AG09309 (cell line): ENCODE data around the gene PSME3IP1.

Experiments
- DNase-seq: peaks from one replicate; pipeline ENCODE4 v3.0.0-alpha.2; 2010; ENCODE audit warnings: low read depth
- H3K4me3 ChIP-seq: 2 replicates; pipeline ENCODE4 v1.5.1; 2011; ENCODE audit warnings: mild to moderate bottlenecking, low read depth, low read length, moderate library complexity; ENCODE audit not compliant: control insufficient read depth
- TF ChIP-seq, protein P1 (sequence below): IDR thresholded peaks from 2 replicates; pipeline ENCODE4 v1.5.1; 2011; ENCODE audit warnings: mild to moderate bottlenecking, low read depth, low read length, inconsistent platforms; ENCODE audit not compliant: insufficient read depth, control insufficient read depth; ENCODE audit errors: missing control alignments

Gene PSME3IP1

DNA sequence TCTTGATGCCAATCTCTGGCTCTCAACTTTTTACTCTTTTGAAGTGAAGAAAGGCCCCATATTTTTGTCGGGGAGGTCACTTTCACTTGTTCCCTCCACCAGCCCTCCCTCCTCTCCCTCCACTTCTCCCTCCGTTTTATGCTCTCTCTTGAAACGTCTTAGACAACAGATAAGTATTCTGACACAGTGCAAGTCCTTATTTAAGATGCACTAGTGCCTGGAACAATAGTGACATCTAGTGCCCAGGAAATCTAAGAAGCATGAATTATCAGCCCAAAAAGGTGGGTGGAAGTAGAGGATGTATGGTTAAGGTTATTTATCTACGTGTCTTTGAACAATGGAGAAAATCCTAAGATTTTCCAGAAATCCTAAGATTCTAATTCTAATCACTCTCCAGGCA, 17.9 kb downstream of the PSME3IP1 start:
- peak; percentile 46 for DNase-seq
- no peak overlapping the region for H3K4me3 ChIP-seq
- TF ChIP-seq, protein P1, sequence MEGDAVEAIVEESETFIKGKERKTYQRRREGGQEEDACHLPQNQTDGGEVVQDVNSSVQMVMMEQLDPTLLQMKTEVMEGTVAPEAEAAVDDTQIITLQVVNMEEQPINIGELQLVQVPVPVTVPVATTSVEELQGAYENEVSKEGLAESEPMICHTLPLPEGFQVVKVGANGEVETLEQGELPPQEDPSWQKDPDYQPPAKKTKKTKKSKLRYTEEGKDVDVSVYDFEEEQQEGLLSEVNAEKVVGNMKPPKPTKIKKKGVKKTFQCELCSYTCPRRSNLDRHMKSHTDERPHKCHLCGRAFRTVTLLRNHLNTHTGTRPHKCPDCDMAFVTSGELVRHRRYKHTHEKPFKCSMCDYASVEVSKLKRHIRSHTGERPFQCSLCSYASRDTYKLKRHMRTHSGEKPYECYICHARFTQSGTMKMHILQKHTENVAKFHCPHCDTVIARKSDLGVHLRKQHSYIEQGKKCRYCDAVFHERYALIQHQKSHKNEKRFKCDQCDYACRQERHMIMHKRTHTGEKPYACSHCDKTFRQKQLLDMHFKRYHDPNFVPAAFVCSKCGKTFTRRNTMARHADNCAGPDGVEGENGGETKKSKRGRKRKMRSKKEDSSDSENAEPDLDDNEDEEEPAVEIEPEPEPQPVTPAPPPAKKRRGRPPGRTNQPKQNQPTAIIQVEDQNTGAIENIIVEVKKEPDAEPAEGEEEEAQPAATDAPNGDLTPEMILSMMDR = peak; percentile 75

DNA sequence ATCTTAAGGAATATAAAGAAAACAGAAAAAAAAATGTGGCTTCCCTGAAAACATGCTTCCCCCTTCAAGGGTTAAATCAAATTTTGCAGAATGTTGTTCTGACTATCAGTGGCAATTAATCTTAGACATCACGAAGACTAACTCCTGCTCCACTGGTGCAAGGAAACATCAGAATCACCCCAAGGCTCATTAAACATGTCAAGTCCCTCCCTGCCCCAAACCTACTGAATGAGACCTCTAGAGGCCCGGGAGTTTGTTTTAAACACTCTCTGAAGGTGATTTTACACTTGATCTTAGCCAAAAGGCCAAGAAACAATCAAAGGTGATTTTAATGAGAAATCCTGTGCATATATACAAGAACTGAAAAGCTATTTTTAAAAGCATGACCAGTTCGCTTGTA, 18.3 kb downstream of the PSME3IP1 start:
- TF ChIP-seq, protein P1 = no peak
- H3K4me3 ChIP-seq = no peak overlapping the region
- DNase-seq = no peak

DNA sequence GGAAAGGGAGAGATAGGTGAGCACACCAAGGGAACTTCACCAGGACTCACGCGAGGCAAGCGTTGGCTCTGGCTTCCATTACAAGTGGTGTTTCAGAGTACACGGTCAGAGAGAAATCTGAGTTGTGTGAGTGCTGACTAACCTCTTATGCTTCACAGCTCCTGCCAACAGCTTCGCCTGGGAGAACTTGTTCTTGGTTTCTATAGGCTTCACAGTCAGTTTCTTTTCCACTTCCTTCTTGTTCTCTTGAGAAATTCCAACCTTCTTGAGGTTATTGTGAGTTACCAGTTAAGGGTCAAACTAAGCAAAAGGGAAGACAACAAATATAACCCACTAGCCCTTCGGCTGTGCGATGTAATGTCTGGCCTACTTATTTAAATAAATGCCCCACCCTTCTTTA, 18.9 kb downstream of the PSME3IP1 start:
- no peak for DNase-seq
- TF ChIP-seq, protein P1 = no peak
- H3K4me3 ChIP-seq = no peak overlapping the region

DNA sequence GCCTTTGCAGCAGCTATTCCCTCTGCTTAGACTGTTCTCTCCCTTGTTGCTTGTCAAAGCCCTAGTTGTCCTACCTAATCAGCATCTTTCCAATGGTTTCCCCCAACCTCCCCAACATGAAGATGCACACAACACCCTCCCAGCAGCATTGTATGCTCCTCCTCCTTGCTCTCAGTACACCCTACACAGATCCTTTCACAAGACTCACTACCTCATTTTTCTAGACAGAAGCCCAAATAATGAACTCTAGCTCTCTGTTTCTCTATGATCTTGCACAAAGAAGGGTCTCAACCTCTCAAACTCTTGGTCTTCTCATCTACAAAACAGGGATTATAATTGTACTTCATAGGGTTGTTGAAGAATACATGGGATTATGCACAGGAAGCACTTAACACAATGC, 19.4 kb downstream of the PSME3IP1 start:
- H3K4me3 ChIP-seq = no peak overlapping the region
- TF ChIP-seq, protein P1 = no peak
- DNase-seq = no peak

DNA sequence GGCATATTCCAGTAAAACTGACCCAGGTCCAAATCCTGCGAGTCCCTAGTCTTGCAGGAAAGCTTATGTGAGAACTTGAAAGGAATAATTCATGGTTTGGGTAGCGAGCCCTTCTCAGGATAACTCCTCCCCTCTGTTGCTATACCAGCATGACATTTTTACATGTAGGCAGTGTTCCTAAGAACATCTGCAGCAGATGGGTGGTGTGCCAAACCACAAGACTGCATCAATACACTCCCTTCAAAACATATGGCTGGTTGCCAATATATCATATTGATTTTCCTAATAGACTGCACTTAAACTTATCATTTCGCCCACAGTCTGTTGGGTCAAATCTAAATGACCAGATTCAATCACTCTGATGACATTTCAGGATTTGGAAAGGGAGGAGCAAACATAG, 19.9 kb downstream of the PSME3IP1 start:
- H3K4me3 ChIP-seq = no peak overlapping the region
- DNase-seq = no peak
- TF ChIP-seq, protein P1 = no peak

DNA sequence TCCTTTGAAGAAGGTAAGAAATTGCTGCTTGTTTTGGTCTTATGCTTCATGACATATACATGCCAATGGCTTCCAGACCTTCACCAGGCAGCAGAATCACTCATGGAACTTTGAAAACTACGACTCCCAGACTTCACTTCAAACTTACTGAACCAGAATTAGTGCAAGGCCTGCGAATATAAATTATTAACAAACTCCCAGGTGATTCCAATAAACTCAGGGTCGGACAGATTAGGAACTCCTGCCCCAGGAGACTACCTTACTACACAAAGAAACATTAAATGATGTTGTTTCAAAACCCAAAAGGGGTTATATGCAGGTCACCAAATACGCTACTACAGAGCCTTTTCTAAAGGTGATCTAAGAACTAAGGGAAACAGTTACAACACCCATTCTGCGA, 20.4 kb downstream of the PSME3IP1 start:
- DNase-seq = no peak
- H3K4me3 ChIP-seq = no peak overlapping the region
- TF ChIP-seq, protein P1 = no peak

DNA sequence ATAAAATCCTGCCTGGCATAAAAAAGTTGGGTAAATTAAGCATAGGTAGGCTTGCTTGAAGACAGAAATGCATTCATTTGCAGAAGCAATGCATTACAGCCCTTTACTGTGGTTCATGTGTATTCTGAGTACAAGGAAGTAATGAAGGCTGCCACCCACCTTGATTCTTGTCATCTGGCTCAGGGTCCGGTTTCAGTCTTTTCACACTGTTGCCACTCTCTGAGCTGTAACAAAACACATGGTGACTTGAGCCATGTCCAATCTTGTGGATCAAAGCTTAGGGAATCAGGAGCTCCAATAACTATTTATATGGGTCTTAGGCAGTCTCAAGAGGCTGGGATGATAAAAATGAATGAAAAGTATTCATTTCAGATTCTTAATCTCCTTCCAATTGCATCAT, 22.0 kb downstream of the PSME3IP1 start:
- TF ChIP-seq, protein P1 = no peak
- no peak for DNase-seq
- no peak overlapping the region for H3K4me3 ChIP-seq
